GM18951 (cell line): ENCODE results near the gene GALP.

Experiments used
- POLR2A ChIP-seq: IDR thresholded peaks from 4 replicates; pipeline ENCODE4 v1.6.1; 2011; ENCODE audit warnings: mild to moderate bottlenecking; ENCODE audit not compliant: insufficient read length, insufficient read depth; ENCODE audit errors: extremely low read depth
- in situ Hi-C: fragments of 300-500 bp; cut with MboI; formaldehyde crosslinking; loops from one replicate; pipeline ENCODE4 v1.12.0; 2022; ENCODE audit warnings: low sequenced_read_pairs, mixed read lengths, inconsistent platforms; ENCODE audit not compliant: unreplicated experiment

Gene GALP

GRCh38 chr19:56221851-56222250 lies 46.0 kb downstream of the GALP start:
- in situ Hi-C loops = no loop called here
- TF ChIP-seq POLR2A = no peak

- in situ Hi-C loops = no loop called here
- TF ChIP-seq POLR2A = no peak
Observed at GRCh38 chr19:56222901-56223300, 47.1 kb downstream of the GALP start.

GRCh38 chr19:56223481-56223880 lies 47.7 kb downstream of the GALP start:
- TF ChIP-seq POLR2A = no peak
- in situ Hi-C loops = no loop called here
